GM19328 (cell line): ENCODE data around the gene ADAMTS10.
"Not testable (repeated sequence)": the region's sequence is repeated elsewhere in the genome, so short reads cannot be mapped to it uniquely, and the experiment has no call there.

Experiments used
- ATAC-seq: cut with Tn5 transposase; IDR thresholded peaks from one replicate; pipeline ENCODE4 v1.9.1; 2021; ENCODE audit warnings: mild to moderate bottlenecking, moderate library complexity; ENCODE audit not compliant: unreplicated experiment

ADAMTS10 gene

DNA sequence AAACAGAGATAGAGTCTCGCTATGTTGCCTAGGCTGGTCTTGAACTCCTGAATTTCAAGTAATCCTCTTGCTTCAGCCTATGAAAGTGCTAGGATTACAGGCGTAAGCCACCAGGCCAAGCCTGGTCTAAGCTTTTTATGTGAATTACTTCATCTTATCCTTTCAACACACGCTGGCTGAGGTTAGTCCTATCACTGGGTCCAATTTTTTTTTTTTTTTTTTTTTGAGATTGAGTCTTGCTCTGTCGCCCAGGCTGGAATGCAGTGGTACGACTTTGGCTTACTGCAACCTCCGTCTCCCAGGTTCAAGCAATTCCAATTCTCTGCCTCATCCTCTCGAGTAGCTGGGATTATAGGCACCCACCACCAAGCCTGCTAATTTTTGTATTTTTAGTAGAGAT, 43.7 kb downstream of the ADAMTS10 start:
- ATAC-seq = no peak

DNA sequence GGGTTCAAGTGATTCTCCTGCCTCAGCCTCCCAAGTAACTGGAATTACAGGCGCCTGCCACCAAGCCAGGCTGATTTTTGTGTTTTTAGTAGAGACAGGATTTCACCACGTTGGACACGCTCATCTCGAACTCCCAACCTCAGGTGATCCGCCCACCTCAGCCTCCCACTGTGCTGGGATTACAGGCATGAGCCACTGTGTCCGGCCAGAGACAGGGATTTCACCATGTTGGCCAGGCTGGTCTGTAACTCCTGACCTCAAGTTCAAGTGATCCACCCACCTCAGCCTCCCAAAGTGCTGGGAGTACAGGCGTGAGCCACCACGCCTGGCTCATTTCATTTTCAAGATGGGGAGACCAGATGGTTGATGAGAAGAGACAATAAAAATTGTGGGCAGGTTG, 45.6 kb downstream of the ADAMTS10 start:
- not testable (repeated sequence) for ATAC-seq

DNA sequence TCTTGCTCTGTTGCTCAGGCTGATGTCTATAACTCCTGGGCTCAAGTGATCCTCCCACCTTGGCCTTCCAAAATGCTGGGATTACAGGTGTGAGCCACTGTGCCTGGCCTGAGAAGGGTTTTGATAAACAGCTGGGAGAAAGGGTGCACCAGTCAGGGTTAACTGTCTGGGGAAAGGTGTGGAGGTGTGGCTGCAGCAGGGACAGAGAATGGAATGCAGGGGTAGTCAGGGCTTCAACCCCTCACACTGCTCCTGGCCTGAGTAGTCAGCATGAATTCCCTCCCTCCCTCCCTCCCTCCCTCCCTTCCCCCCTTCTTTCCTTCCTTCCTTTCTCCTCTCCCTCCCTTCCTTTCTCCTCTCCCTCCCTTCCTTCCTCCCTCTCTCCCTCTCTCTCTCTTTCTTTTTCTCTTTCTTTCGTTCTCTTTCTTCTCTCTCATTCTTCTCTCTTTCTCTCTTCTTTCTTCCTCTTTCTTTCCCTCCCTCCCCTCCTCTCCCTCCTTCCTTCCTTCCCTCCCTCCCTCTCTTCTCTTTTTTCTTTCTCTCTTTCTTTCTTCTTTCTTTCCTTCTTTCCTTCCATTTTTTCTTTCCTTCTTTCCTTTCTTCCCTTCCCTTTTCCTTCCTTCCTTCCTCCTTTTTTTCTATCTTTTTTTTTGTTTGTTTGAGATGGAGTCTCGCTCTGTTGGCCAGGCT, 49.3 kb downstream of the ADAMTS10 start:
- no peak for ATAC-seq

DNA sequence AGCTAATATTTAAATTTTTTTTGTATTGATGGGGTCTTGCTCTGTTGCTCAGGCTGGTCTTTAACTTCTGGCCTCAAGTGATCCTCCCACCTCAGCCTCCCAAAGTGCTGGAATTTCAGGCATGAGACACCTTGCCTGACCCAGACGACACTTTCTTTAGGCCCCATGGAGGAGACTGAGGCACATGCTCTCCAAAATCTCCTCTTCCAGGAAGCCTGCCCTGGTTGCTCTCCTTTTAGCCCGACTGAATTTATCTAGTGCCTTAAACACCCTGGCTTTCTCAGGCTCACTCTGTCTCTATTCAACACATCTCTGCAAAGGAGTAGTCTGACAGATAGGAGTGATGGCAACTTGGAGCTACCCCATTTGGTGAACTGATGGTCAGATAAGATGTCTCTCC, 52.2 kb downstream of the ADAMTS10 start:
- ATAC-seq = no peak

DNA sequence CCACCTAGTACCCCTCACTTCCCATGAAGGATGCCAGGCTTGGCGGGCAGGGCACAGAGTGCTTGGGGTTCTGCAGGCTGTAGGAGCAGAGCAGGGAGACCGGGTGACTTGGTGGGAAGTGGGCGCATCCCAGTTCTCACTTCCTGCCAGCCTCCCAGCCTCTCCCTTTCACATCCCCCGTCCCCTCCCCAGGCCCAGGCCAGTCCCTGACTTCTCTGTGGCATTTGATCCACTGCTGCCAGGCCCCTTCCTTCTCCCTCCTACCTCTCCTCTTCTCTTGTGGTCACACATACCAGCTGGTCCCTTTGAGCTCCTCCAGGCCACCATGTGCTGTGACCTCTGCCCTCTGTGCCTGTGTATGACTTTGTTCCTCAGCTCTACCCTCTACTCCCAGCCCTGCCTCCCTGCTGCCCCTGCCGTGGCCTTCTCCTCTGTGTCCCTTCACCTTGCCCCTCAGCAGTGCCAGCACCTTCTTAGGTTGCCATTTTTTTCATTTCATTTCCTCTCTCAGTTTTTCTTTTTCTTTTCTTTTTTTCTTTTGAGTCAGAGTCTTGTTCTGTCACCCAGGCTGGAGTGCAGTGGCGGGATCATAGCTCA, 52.8 kb downstream of the ADAMTS10 start:
- ATAC-seq = no peak

DNA sequence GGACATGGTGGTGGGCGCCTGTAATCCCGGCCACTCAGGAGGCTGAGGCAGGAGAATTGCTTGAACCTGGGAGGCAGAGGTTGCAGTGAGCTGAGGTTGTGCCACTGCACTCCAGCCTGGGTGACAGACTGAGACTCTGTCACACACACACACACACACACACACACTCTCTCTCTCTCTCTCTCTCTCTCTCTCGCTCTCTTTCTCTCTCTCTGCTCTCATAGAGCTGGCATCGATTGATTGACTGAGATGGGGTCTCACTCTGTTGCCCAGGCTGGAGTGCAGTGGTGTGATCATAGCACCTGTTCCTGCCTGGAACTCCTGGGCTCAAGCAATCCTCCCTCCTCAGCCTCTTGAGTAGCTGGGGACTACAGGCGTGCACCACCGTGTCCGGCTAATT, 56.8 kb downstream of the ADAMTS10 start:
- ATAC-seq = not testable (repeated sequence)

DNA sequence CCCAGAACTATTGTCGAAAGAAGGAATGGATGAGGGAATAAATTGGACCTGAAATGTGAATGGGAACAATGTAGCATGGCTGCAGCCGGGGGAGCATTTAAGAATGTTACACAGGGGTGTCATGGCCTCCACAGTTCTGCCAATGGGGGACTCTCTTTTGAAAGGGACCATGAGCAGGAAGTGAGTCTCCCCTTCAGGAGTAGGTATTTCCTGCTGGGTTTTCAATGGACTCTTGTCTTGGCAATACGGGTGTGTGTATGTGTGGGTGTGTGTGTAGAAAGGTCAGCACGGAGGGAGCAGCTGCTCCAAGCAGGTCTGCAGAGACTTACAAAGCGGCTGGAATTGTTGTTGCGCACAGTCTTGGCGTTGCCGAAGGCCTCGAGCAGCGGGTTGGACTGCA, 57.7 kb downstream of the ADAMTS10 start:
- ATAC-seq = no peak

DNA sequence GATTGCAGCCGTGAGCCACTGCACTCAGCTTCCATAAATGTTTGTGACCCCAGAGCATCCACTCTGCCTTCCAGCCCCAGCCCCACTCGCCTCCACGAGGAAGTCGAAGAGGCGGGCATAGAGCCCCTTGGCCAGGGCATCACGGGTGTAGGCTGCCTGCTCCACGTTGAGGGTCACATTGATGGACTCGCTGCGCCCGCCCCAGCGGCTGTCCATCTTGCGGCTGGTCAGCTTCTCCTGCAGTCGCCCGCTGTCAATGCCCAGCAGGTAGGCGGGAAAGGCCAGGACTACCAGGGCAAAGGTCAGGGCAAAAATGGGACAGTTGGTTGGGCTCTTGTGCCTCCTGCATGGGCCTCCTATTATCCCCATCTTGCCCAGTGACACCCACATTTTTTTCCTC, 60.4 kb downstream of the ADAMTS10 start:
- ATAC-seq = no peak

DNA sequence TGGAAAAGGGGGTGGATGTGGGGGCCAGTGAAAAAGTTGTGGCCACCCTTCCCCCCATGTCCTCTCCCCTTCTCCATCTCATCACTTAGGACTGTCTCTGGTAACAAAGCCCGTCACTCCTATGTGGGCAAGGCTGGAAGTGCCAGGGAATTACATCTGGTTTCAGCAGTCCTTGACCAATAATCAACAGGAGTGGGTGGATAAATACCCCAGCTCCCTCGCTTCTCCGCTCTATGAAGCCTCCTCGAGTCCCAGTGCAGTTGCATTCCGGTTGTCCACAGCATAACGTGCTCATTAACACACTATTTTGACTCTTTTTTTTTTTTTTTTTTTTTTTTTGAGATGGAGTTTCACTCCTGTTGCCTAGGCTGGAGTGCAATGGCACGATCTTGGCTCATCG, 64.8 kb downstream of the ADAMTS10 start:
- no peak for ATAC-seq

DNA sequence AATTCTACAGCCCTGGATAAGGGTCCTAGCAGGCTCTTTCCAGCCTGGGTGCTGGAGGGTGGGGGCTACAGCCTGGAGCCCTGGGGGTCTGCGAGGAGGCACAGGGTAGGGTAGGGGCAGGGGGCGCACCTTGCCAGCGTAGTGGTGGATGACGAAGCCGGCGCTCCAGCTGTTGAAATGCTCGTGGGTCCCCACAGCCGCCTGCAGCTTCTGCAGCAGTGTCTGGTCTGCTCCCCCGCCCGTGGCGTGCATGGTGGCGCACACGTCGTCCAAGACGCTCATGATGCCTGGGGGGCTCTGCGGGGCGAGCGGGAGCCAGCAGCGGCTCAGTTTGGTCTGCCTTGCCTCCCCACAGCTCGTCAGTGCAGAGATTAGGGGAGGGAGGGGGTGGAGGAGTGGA, 66.3 kb downstream of the ADAMTS10 start:
- no peak for ATAC-seq

DNA sequence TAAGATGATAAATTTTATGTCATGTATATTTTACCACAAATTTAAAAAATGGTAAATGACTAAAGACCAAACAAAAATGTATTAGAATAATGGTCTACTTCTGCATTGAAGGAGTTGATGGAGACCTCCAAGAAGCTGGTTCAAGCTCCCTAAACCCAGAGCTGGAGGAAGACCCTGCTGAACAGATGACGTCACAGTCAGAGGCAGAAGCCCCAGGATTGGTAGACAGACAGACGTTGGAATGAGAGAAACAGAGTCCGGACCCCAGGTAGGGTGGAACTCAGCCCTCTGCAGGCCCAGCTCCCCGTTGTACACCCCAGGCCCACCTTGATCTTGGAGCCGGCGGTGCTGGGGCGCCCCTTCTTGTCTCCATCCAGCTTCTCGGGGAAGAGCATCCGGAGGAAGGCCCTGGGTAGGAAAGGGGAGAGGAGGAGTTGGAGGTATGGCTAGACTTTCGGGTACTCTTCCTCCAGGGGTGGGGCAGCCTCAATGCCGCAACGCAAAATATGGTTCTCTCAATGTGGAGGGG, 70.8 kb downstream of the ADAMTS10 start:
- ATAC-seq = no peak

DNA sequence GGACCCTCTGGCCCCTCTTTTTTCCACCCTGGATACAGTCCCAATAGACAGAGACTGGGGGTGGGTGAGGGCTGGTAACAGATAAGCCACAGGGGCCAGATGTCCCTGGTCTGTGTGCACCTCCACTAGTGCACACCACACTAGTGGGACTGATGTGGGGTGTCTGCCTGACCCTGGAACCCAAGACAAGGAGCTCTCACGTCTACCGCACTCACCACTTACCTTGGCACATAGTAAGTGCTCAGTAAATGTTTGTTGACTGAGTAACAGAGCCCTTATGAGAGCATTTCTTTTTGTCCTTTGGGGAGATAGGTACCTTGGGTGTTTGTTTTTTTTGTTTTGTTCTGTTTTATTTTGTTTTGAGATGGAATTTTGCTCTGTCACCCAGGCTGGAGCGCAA, 73.4 kb downstream of the ADAMTS10 start:
- ATAC-seq = no peak

DNA sequence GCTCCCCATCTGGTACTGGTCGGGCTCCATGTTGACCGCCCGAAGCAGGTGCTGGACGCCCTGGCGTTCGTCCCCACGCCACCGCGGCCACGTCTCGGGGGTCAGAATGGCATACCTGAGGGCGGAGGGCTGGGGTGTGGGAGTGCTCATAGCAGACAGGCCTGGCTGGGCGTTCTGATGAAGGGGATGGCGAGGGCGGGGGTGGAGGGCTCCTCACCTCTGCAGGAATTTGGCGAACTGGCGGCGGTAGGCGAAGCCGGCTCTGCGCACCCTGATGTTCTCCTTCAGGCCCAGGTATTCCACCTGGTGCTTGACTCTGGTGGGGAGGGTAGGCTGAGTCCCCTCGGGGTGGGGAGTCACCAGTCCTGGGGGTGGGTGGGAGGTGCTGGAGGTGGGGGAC, 74.2 kb downstream of the ADAMTS10 start:
- no peak for ATAC-seq

DNA sequence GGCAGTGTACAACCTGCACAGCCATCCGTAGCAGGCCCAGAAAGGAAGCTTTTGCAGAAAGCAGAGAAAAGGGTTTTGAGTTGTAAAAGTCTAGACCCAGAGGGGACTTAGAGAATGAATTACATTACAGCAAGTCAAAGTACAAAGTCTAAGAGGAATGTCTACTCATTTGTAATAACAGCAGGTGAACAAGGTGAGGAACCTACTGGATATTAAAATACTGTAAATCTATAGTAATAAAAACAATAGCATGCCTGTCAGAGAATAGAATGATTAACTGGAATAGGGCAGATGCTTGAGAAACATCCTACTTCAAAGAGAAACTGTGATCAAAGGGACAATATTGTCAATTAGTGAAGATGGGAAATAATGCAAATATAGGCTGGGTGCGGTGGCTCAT, 78.3 kb downstream of the ADAMTS10 start:
- ATAC-seq = no peak

DNA sequence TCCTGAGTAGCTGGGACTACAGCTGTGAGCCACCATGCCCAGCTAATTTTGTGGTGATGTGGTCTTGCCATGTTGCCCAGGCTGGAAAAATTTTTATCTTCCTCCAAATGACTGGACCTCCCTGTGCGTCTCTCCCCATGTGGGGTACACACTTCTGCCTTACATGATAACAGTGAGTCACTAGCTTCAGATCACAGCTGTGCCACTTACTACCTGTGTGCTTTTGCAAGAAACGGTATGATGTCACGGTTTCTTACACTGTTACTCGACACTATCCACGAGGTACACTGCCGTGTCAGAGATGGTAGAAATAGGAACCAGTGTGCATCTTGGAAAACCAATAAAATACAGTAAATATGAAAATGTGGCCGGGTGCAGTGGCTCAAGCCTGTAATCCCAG, 79.0 kb downstream of the ADAMTS10 start:
- ATAC-seq = no peak
